GM12892 (cell line): ENCODE results near the gene AAMP.
A peak's percentile ranks its signal among the peaks of the same experiment; 100 is the strongest.

ENCODE experiments used
- POLR2A ChIP-seq: IDR thresholded peaks from 2 replicates; pipeline ENCODE4 v1.6.1; 2011; ENCODE audit warnings: low read depth, low read length, control low read depth
- POLR2AphosphoS5 ChIP-seq: IDR thresholded peaks from 2 replicates; pipeline ENCODE4 v1.6.1; 2011; ENCODE audit warnings: low read depth, low read length, control low read depth
- TAF1 ChIP-seq: IDR thresholded peaks from 2 replicates; pipeline ENCODE4 v1.6.1; 2011; ENCODE audit warnings: low read depth, mild to moderate bottlenecking, control low read depth, low read length, borderline replicate concordance

- peak; percentile 33; the same call in 1 of the 2 replicates for TF ChIP-seq POLR2A
- no peak for TF ChIP-seq TAF1
- TF ChIP-seq POLR2AphosphoS5: 0 out of 2 replicates have a peak, but pooled peaks have one; percentile 51
Observed at GRCh38 chr2:218226903-218227302, 43.0 kb downstream of the AAMP start.
